G401 (cell line): ENCODE data around the gene OR11A1. TPM values are rescaled to one million over a fixed set of nuclear protein-coding genes. Genes with fewer than 3 reads are reported as not detected.
"Not testable (repeated sequence)": the region's sequence is repeated elsewhere in the genome, so short reads cannot be mapped to it uniquely, and the experiment has no call there.

Experiments
- DNase-seq: peaks from one replicate; pipeline ENCODE4 v3.0.0-alpha.2; 2015; ENCODE audit warnings: low spot score
- in situ Hi-C: cut with HindIII; loops from 2 replicates; pipeline ENCODE4 v1.10.0; 2016; ENCODE audit warnings: low sequenced_read_pairs, mixed read lengths
- total RNA-seq: library from RNA; depleted of rRNA; stranded (reverse); fragments of >200 nt; shearing (Covaris generic); gene quantifications from 2 replicates; pipeline ENCODE4 v1.2.3, GENCODE V29; 2014

The OR11A1 gene
- total RNA-seq, 1 experiment from 2014 or later, result not detected

- DNase-seq, result no peak
- in situ Hi-C loops, result no loop called here
Measured at GRCh38 chr6:29483735-29484134, 26.9 kb upstream of the OR11A1 start.

- in situ Hi-C loops, result no loop called here
- no peak for DNase-seq
Measured at GRCh38 chr6:29483186-29483585, 26.3 kb upstream of the OR11A1 start.

DNA sequence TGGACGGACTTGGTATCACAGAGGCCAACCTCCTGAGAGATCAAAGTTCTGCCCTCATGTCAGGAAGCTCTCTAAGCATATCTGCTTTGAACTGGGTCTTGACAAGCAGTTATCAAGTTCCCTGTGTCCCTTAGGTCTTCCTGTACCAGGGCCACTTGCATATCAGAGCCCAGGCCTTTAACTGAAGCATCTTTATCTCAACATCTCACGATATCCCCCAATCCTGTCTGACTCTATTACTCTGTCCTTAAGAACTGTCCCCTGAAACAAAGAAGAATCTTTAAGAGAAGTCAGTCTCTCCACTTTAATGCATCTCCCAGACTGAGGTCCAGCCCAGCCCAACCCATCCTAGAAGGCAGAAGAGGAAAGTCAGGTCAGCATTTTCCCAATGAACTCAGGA, 22.7 kb upstream of the OR11A1 start:
- in situ Hi-C loops, result no loop called here
- no peak for DNase-seq

- no peak for DNase-seq
- in situ Hi-C loops, result no loop called here
Measured at GRCh38 chr6:29478740-29479139, 21.9 kb upstream of the OR11A1 start.

GRCh38 chr6:29477923-29478450, 21.1 kb upstream of the OR11A1 start:
- in situ Hi-C loops, result no loop called here
- no peak for DNase-seq

DNA sequence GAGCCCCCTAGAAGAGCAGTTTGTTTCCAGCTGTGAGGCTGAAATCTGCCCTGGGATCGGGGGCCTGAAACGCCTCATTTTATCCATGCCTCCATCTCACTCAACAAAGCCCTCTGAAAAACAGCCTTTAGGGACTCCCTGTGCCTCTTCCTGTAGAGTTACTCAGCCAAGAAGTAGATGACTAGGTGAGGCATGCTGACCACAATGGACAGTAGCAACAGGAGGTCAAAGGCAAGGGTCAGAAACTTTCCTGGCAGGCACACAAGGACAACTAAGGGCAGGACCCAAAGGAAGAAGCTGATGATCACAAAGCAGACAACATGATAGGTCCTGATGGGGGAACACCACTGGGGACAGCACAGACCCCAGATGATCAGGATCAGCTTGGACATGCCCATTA, 18.1 kb upstream of the OR11A1 start:
- no peak for DNase-seq
- in situ Hi-C loops, result no loop called here

- in situ Hi-C loops, result no loop called here
- DNase-seq, result no peak
Measured at GRCh38 chr6:29466241-29466640, 9.4 kb upstream of the OR11A1 start.

DNA sequence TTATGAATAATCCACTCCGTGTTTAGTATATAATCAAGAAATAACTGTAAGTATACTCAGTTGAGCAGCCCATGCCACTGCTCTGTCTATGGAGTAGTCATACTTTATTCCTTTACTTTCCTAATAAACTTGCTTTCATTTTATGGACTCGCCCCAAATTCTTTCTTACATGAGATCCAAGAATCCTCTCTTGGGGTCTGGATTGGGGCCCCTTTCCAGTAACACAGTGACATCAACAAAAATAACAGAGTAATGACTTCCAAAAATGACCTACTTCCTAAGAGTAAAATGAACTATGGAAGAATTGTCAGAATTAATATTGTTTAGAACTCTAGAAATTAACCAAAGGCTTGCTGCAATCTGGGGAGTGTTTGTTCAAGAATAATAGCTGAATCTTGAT, 8.9 kb upstream of the OR11A1 start:
- in situ Hi-C loops, result no loop called here
- DNase-seq, result no peak

DNA sequence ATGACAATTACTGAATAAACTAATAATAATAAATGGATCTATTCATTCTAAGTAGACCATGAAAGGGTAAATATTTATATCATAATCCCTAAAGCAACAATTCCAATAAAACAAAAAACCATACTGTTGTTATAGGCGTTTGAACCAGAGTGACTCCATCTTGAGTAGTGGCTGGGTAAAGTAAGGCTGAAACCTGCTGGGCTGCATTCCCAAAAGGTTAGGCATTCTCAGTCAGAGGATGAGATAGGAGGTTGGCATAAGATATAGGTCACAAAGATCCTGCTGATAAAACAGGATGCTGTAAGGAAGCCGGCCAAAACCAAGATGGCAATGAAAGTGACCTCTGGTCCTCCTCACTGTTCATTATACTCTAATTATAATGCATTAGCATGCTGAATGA, 8.4 kb upstream of the OR11A1 start:
- in situ Hi-C loops, result no loop called here
- no peak for DNase-seq

GRCh38 chr6:29462022-29462421, 5.2 kb upstream of the OR11A1 start:
- in situ Hi-C loops, result no loop called here
- DNase-seq, result no peak

GRCh38 chr6:29461021-29461814, 4.3 kb upstream of the OR11A1 start:
- no peak for DNase-seq
- in situ Hi-C loops, result no loop called here

DNA sequence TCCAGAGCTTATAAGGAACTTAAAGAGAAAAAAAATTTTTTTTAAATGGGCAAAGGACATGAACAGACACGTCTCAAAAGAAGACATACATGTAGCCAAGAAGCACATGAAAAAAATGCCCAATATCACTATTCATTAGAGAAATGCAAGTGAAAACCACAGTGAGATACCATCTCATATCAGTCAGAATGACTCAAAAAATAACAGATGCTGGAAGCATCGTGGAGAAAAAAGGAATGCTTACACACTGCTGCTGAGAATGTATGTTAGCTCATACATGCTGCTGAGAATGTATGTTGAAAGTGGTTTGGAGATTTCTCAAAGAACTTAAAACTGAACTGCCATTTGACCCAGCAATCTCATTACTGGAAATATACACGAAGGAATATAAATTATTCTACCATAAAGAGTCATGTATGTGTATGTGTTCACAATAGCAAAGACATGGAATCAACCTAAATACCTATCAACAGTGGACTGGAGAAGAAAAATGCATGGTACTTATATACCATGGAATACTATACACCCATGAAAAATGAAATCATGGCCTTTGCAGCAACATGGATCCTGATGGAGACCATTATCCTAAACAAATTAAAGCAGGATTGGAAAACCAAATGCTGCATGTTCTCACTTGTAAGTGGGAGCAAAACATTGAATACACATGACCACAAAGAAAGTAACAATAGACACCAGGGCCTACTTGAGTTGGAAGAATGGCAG, 5.2 kb downstream of the OR11A1 start:
- in situ Hi-C loops, result no loop called here
- DNase-seq, result no peak

- in situ Hi-C loops, result no loop called here
- DNase-seq, result no peak
Measured at GRCh38 chr6:29447670-29448069, 9.2 kb downstream of the OR11A1 start.

DNA sequence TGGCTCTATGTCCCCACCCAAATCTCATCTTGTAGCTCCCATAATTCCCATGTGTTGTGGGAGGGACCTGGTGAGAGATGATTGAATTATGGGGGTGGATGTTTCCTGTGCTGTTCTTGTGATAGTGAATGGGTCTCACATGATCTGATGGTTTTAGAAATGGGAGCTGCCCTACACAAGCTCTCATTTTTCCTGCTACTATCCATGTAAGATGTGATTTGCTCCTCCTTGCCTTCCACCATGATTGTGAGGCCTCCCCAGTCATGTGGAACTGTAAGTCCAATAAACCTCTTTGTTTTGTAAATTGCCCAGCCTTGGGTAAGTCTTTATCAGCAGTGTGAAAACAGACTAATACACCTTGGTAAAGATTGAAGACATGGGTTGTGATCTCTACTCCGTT, 12.8 kb downstream of the OR11A1 start:
- in situ Hi-C loops, DNase-seq: not testable (repeated sequence)

- no peak for DNase-seq
- in situ Hi-C loops, result no loop called here
Measured at GRCh38 chr6:29442719-29443118, 14.2 kb downstream of the OR11A1 start.

DNA sequence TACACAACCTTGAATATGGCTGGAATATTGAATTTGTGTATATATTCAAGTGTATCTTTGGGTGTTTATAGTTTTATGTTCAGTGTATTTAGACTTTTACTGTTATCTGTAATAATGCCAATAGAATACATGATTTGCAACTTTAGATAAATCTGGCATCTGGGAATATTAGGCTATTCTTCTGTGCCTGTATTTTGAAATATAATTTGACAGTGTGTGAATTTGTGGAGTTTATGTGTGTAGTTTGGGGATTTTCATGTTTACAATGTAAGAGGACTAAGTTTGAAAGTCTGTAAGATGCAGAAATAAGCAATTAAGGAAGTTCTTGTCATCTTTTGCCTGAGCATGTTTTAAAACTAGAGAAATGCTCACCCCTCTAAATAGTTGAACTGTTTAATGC, 17.9 kb downstream of the OR11A1 start, which contains the start of gene OR10C1:
OR10C1 (plus strand) TSS at position 301 of the 400 bp plus-strand sequence. CDS start 710 bp downstream, outside the sequence.
- no peak for DNase-seq
- in situ Hi-C loops, result no loop called here

DNA sequence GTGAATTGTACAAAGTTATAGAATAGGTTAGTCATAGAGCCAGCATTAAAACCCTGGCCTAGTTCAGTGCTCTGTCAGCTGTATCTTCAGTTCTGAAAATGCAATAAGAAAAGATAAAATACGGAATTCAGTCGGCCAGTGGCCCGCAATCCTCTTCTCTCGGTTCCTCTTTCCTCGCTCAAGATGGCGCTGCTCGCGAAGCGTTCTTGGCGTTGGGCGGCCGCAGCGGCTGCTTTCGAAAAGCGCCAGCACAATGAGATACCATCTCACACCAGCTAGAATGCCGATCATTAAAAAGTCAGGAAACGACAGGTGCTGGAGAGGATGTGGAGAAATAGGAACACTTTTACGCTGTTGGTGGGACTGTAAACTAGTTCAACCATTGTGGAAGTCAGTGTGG, 20.1 kb downstream of the OR11A1 start:
- DNase-seq, in situ Hi-C loops: not testable (repeated sequence)

- no peak for DNase-seq
- in situ Hi-C loops, result no loop called here
Measured at GRCh38 chr6:29426654-29427053, 30.2 kb downstream of the OR11A1 start.

DNA sequence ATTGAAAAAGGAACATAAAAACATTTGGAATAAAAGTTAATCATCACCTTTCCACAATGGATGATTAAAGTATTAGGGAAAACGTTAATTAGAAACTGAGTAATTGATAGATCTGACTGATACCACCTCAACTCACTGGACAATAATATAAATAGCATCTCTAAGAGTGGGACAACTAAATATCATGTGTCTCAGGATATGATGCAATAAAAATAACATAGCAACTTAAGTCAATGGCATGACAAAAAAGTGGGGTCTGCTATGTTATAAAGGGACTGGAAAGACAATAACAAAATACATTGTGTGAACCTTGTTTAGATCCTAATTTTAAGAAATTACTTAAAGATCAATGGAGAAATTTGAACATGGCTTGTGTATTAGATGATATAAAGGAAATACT, 31.8 kb downstream of the OR11A1 start:
- in situ Hi-C loops, result no loop called here
- DNase-seq, result no peak

DNA sequence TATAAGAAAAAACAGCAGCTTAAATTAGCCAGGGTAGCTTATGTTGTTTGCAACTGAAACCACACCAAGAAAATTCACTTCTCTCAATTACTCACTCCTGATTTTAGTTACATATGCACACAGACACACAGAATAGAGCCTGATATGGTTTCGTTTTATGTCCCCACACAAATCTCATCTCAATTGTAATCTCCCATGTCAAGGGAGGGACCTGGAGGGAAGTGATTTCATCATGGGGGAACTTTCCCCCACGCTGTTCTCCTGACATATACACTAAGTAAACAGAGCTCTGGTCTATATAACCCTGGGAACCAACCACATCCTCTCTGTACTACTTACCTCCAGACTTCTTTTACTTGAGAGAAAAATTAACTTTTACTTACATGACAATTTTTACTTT, 32.3 kb downstream of the OR11A1 start:
- in situ Hi-C loops, result no loop called here
- DNase-seq, result no peak
